ENCODE measurements around the gene SORBS2.
A peak's percentile ranks its signal among the peaks of the same experiment; 100 is the strongest.

The SORBS2 gene

DNA sequence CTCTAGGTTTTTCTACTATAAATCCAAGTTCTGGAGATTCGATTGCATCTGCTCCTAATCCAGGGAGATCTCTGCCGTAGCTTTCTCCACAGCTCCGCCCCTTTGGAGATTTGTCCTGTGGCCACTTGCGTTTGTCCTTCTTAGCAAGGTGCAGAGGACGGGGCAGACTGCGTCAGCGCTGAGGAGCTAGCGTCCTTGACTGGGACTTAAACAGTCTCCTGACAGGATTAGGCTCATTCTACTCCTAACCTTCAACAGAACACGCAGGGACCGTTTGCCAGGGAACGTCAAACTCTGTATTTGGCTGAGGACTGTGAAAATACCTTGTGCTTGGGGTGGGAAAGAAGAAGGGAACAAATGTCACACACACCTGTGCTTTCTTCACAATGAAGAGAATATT, 38.6 kb downstream of the SORBS2 start:
- no peaks in the 10 kb centered on the region for H3K79me2 ChIP-seq
- TF ChIP-seq, protein P1, sequence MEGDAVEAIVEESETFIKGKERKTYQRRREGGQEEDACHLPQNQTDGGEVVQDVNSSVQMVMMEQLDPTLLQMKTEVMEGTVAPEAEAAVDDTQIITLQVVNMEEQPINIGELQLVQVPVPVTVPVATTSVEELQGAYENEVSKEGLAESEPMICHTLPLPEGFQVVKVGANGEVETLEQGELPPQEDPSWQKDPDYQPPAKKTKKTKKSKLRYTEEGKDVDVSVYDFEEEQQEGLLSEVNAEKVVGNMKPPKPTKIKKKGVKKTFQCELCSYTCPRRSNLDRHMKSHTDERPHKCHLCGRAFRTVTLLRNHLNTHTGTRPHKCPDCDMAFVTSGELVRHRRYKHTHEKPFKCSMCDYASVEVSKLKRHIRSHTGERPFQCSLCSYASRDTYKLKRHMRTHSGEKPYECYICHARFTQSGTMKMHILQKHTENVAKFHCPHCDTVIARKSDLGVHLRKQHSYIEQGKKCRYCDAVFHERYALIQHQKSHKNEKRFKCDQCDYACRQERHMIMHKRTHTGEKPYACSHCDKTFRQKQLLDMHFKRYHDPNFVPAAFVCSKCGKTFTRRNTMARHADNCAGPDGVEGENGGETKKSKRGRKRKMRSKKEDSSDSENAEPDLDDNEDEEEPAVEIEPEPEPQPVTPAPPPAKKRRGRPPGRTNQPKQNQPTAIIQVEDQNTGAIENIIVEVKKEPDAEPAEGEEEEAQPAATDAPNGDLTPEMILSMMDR (IDR thresholded peaks at IDR 0.05): no peak
- H3K4me3 ChIP-seq (ENCODE audit: low read depth, low read length): no peak overlapping the region
- no peaks in the 10 kb centered on the region for H3K27me3 ChIP-seq (ENCODE audit: control insufficient read depth, insufficient read depth, low read length)
- H3K27ac ChIP-seq: peak overlapping the region; percentile 27
- no peak overlapping the region for H3K9ac ChIP-seq
- no peaks in the 10 kb centered on the region for H3K36me3 ChIP-seq (ENCODE audit: control insufficient read depth, insufficient read depth, low read length)
- H3K4me2 ChIP-seq (ENCODE audit: low read length): no peak overlapping the region
- no peaks in the 10 kb centered on the region for H3K4me1 ChIP-seq
- H3K9me3 ChIP-seq (ENCODE audit: control insufficient read depth, low read length): no peaks in the 10 kb centered on the region
- H2AFZ ChIP-seq: no peak overlapping the region

DNA sequence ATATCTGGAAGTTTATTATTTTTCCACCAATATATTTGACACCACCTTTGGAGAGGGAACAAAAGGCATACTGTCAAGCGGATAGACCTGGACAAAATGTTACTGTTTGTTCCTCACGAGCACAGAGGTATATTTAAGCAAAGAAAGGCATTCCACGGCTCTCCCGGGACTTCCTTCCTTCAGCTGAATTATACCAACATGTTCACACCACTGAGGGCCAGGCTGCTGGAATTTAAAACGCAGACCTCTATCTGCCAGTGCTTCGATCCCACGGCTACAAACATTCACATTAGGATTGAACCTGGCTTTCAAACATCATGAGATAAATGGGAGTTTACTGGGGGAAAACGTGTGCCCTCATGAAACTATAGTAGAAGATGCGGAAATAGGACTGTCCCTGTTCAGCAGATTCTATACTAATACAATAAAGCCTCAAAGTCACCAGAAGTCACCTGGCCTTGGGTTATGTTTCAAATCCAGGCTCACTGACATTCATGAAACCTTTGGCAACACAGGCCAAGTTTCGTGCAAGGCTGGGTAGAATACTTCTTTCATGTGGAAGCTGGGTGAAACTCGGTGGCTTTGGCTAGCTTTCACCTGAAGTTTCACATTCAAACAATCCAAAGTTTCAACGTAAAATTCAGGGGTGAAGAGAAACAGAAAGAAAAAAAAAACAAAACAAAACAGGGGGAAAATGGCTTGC, 39.5 kb downstream of the SORBS2 start:
- H3K36me3 ChIP-seq (ENCODE audit: control insufficient read depth, insufficient read depth, low read length): no peaks in the 10 kb centered on the region
- no peaks in the 10 kb centered on the region for H3K4me1 ChIP-seq
- H3K4me3 ChIP-seq (ENCODE audit: low read depth, low read length): no peak overlapping the region
- H2AFZ ChIP-seq: no peak overlapping the region
- no peaks in the 10 kb centered on the region for H3K79me2 ChIP-seq
- no peak overlapping the region for H3K4me2 ChIP-seq (ENCODE audit: low read length)
- no peaks in the 10 kb centered on the region for H3K27me3 ChIP-seq (ENCODE audit: control insufficient read depth, insufficient read depth, low read length)
- TF ChIP-seq, protein P1 (IDR thresholded peaks at IDR 0.05): no peak
- peak overlapping the region; percentile 15 for H3K27ac ChIP-seq
- no peaks in the 10 kb centered on the region for H3K9me3 ChIP-seq (ENCODE audit: control insufficient read depth, low read length)
- H3K9ac ChIP-seq: no peak overlapping the region

DNA sequence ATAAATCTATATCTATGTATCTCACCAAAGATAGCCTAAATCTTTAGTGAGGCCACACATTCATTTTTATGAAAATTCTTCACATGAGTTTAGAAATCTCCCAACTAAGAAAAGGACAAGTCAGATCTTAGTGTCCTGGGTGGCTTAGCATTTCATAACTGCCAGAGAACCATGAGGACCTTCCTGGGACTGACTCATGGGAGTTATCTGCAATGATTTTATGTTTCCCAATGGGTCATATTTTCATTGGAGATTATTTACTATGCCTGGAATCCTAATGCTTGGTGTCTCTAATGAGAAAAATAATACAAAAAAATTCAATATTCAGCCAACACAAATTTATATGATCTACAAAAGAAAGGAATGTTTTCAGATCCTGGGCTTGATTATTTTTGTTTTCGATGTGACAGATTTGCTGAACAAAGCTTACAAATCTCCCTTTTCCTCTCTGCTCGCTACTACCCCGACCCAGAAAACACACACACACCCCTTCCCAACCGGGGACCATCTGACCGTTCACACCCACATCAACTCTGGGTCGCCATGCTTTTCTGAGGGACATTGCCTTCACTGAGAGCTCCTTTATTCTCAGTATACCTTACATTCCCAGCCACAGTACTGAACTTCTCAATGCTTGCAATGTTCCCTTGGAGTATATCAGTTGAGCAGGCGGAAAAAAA, 40.1 kb downstream of the SORBS2 start:
- Histone ChIP-seq H3K4me3 (ENCODE audit: low read depth, low read length) (no peak overlapping the region), H3K27me3 (ENCODE audit: control insufficient read depth, insufficient read depth, low read length) (no peaks in the 10 kb centered on the region), H3K27ac (no peak overlapping the region), H3K9me3 (ENCODE audit: control insufficient read depth, low read length) (no peaks in the 10 kb centered on the region), H3K4me2 (ENCODE audit: low read length) (no peak overlapping the region), H3K9ac (no peak overlapping the region), H3K79me2 (no peaks in the 10 kb centered on the region), H3K4me1 (no peaks in the 10 kb centered on the region), H2AFZ (no peak overlapping the region), H3K36me3 (ENCODE audit: control insufficient read depth, insufficient read depth, low read length) (no peaks in the 10 kb centered on the region)
- TF ChIP-seq, protein P1 (IDR thresholded peaks at IDR 0.05): no peak

DNA sequence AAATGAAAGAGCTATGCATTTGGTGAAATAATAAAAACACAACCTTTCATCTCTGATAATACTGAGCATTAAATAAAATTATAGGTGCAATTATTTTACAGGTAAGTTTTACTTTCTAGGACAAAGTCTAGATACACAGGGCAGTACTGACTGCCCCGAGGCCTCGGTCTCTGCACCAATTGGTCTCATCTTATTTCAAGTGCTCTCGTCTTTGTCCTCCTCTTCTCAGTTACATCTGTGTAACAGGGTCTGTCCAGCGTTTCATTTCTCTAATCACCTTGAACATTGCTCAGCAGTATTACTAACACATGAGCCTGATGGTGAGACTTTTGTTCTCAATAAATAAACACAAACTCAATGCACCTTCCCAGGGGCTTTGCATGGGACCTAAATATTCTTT, 44.5 kb downstream of the SORBS2 start:
- Histone ChIP-seq H3K79me2 (no peaks in the 10 kb centered on the region), H3K27me3 (ENCODE audit: control insufficient read depth, insufficient read depth, low read length) (no peaks in the 10 kb centered on the region), H3K9ac (no peak overlapping the region), H3K36me3 (ENCODE audit: control insufficient read depth, insufficient read depth, low read length) (no peaks in the 10 kb centered on the region), H3K9me3 (ENCODE audit: control insufficient read depth, low read length) (no peaks in the 10 kb centered on the region), H3K27ac (no peak overlapping the region), H3K4me1 (no peaks in the 10 kb centered on the region), H2AFZ (no peak overlapping the region), H3K4me3 (ENCODE audit: low read depth, low read length) (no peak overlapping the region), H3K4me2 (ENCODE audit: low read length) (no peak overlapping the region)
- TF ChIP-seq, protein P1 (IDR thresholded peaks at IDR 0.05): no peak
